GM10266 (cell line): ENCODE data around the gene CYBRD1.

Experiments used
- DNase-seq: peaks from one replicate; pipeline ENCODE4 v3.0.0; 2012; ENCODE audit errors: extremely low spot score
- TF ChIP-seq, protein P1 (sequence below): IDR thresholded peaks from 2 replicates; pipeline ENCODE4 v1.5.1; 2012; ENCODE audit warnings: mild to moderate bottlenecking, low read depth; ENCODE audit not compliant: control insufficient read depth, insufficient read depth; ENCODE audit errors: missing control alignments

CYBRD1 gene

DNA sequence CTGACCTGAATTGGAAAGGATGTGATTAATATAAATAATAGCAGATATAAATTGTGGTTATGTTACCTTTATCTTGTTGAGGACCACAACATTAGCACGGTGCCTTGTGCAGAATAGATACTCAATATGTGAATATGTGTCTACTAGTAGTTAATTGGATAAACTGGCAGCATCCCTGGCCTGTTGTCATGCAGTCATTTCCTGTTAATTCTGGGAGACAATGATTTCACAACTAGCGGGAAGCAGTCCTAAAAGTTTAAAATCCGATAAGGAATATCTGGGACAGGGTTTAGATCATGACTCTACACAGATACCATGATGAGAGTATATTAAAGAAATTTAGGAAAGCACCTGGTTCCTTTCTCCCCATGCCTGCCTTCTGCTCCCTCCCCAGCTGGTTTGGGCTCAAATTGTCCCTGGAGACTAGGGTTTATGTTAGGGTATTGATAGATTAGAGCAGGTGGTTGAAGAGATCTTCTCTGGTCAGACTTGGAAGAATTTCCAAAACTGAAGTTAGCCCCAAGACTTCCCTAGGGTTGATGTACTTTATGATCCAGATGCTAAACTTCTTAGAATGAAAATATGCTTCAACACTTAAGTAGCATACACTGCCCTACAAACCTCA, 32.8 kb downstream of the CYBRD1 start:
- TF ChIP-seq, protein P1, sequence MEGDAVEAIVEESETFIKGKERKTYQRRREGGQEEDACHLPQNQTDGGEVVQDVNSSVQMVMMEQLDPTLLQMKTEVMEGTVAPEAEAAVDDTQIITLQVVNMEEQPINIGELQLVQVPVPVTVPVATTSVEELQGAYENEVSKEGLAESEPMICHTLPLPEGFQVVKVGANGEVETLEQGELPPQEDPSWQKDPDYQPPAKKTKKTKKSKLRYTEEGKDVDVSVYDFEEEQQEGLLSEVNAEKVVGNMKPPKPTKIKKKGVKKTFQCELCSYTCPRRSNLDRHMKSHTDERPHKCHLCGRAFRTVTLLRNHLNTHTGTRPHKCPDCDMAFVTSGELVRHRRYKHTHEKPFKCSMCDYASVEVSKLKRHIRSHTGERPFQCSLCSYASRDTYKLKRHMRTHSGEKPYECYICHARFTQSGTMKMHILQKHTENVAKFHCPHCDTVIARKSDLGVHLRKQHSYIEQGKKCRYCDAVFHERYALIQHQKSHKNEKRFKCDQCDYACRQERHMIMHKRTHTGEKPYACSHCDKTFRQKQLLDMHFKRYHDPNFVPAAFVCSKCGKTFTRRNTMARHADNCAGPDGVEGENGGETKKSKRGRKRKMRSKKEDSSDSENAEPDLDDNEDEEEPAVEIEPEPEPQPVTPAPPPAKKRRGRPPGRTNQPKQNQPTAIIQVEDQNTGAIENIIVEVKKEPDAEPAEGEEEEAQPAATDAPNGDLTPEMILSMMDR, result no peak
- DNase-seq, result no peak

DNA sequence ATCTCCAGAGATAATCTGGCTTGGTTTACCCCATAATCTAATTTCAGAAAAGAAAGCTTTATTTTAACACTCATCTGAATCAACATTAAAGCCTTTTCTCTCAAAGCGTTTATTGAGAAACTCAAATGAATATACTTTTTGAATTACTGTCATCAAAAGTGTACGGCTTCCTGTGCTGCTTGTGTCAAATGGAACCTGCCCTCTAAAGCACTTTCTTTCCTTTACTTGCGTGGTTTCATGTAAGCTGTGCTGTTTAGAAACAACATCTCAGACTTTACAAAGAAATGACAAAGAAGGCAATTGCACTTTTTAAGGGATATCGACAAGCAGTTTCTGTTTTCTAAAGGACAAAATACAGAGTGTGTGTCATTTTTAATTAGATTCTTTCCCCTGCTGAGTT, 35.1 kb downstream of the CYBRD1 start:
- no peak for DNase-seq
- TF ChIP-seq, protein P1, result no peak

DNA sequence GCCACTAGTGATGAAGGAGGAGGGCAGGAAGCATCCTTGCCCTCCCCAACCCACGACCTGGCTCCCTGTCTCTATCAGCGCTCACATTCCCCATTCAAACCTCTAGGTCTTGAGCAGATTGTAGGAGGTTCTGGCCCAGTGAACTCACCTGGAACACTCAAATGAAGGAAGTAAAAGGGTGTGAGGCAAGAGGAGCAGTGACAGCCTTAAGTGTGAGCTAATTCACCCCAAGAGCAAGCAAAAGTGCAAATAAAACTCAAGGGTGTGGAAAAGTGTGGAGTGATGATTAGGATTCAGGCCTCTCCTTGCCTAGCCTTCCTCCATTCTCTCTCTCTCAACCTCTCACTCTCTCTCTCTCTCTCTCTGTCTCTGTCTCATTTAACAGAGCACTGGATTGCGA, 41.0 kb downstream of the CYBRD1 start:
- TF ChIP-seq, protein P1, result no peak
- DNase-seq, result no peak

DNA sequence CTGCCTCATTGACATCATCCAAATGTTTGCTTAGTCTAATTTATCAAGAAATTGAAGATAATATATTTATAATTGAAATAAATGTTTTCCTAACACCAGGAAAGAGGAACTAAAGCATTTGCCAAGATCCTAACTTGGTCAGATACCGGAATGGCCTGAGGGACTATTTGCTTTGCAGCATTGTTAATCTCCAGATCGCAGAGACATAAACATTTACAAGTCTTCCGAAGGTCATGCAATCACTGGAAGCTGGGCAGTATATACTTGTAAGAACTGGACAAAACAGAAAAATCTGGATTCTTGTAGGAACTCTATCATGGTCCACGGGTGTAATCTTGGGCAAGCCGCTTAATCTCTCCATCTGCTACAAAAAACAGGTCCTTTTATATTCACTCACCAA, 42.2 kb downstream of the CYBRD1 start:
- DNase-seq, result no peak
- TF ChIP-seq, protein P1, result no peak

DNA sequence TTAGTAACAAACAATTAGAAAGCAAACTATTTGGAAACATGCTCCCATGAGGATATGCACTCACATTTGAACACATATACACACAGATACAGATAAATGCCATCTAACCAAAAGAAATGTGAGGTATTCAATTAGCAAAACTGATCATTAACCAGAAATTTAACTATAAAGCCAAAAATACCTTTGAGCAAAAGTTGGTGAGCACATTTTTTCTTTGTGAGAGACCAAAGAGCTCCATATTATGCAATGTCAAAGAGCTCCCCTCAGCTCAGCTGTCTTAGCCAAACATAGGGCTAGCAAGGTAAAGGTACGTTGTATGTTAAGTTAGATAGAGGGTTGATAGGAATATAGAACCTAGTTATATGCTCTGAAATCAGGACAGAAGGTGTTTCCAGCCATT, 43.8 kb downstream of the CYBRD1 start:
- TF ChIP-seq, protein P1, result no peak
- no peak for DNase-seq

DNA sequence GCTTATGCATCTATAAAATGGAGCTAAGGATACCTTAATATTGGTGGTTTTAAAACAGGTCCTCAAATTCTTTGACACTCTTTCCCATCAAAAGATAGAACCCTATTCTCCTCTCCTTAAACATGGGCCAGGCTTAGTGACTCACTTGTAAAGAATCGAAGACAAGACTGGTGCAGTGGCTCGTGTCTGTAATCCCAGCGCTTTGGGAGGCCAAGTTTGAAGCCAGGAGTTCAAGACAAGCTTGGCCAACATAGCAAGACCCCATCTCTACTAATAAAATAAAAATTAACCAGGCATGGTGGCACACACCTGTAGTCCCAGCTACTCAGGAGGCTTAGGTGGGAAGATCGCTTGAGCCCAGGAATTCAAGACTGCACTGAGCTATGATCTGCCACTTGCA, 44.5 kb downstream of the CYBRD1 start:
- DNase-seq, result no peak
- TF ChIP-seq, protein P1, result no peak

DNA sequence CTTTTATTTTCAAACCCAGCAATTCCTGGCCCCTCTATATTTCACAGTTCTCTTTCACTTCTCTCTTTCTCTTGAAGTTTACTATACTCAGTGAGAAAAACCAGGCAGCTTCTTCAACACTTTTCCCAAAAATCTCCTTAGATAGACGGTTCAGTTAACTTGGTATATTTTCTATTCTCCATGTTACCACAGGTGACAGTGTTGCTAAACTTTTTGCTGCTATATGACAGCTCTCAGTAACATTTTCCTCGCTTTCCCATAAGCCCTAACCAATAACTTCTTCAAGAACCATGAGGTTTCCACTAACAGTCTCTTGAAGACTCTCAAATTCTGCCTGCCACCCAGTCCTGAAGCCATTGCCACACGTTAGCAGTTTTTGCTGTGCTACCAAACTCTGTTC, 45.8 kb downstream of the CYBRD1 start:
- DNase-seq, result no peak
- TF ChIP-seq, protein P1, result no peak
